HepG2 (cell line): ENCODE results near the gene PHLPP2. TPM values are rescaled to one million over a fixed set of nuclear protein-coding genes. Genes with fewer than 3 reads are reported as not detected.

Experiments used
- GPBP1L1 ChIP-seq: sonication (generic); formaldehyde crosslinking; IDR thresholded peaks from 2 replicates; pipeline ENCODE4 v1.5.0; 2020; ENCODE audit warnings: mild to moderate bottlenecking, missing genetic modification reagents
- KDM4B ChIP-seq: sonication (generic); formaldehyde crosslinking; IDR thresholded peaks from 2 replicates; pipeline ENCODE4 v1.4.0; 2020; ENCODE audit warnings: missing genetic modification reagents
- MLLT10 ChIP-seq: sonication (generic); formaldehyde crosslinking; IDR thresholded peaks from 2 replicates; pipeline ENCODE4 v1.4.0; 2020; ENCODE audit warnings: missing genetic modification reagents
- MTA1 ChIP-seq: sonication (generic); formaldehyde crosslinking; IDR thresholded peaks from 2 replicates; pipeline ENCODE4 v1.4.0; 2020; ENCODE audit warnings: missing genetic modification reagents, mild to moderate bottlenecking, borderline replicate concordance
- NFRKB ChIP-seq: fragments of 450-650 bp; IDR thresholded peaks from 2 replicates; pipeline ENCODE4 v1.6.1; 2017
- POLR2G ChIP-seq: fragments of 200-400 bp; formaldehyde crosslinking; IDR thresholded peaks from 2 replicates; pipeline ENCODE4 v1.6.1; 2018; ENCODE audit warnings: mild to moderate bottlenecking, low read depth, low read length, moderate library complexity
- RAD21 ChIP-seq: fragments of 450-650 bp; formaldehyde crosslinking; IDR thresholded peaks from 2 replicates; pipeline ENCODE4 v1.5.0; 2020; ENCODE audit warnings: mild to moderate bottlenecking
- RNF2 ChIP-seq: fragments of 450-650 bp; conservative IDR thresholded peaks from 2 replicates; pipeline ENCODE4 v1.6.1; 2016; ENCODE audit warnings: low read depth
- THAP8 ChIP-seq: sonication (generic); formaldehyde crosslinking; IDR thresholded peaks from 2 replicates; pipeline ENCODE4 v1.5.1; 2020; ENCODE audit warnings: missing genetic modification reagents, mild to moderate bottlenecking, borderline replicate concordance
- XRCC5 ChIP-seq: fragments of 200-400 bp; formaldehyde crosslinking; optimal IDR thresholded peaks from 2 replicates; pipeline ENCODE3; 2017; ENCODE audit warnings: mild to moderate bottlenecking, low read length
- ZIK1 ChIP-seq: sonication (generic); formaldehyde crosslinking; IDR thresholded peaks from 2 replicates; pipeline ENCODE4 v1.5.0; 2020; ENCODE audit warnings: mild to moderate bottlenecking, low read depth, missing genetic modification reagents, borderline replicate concordance
- ZKSCAN5 ChIP-seq: sonication (generic); formaldehyde crosslinking; IDR thresholded peaks from 2 replicates; pipeline ENCODE4 v1.5.1; 2020; ENCODE audit warnings: mild to moderate bottlenecking, missing genetic modification reagents
- ZMYM3 ChIP-seq: sonication (generic); formaldehyde crosslinking; IDR thresholded peaks from 2 replicates; pipeline ENCODE4 v1.5.1; 2020; ENCODE audit warnings: mild to moderate bottlenecking, missing genetic modification reagents
- ZMYM4 ChIP-seq: sonication (generic); formaldehyde crosslinking; IDR thresholded peaks from 2 replicates; pipeline ENCODE4 v1.8.1; 2023; ENCODE audit warnings: mild to moderate bottlenecking, missing genetic modification reagents
- ZNF446 ChIP-seq: sonication (generic); formaldehyde crosslinking; IDR thresholded peaks from 2 replicates; pipeline ENCODE4 v1.5.0; 2020; ENCODE audit warnings: mild to moderate bottlenecking, missing genetic modification reagents
- ZNF674 ChIP-seq: sonication (generic); formaldehyde crosslinking; IDR thresholded peaks from 2 replicates; pipeline ENCODE4 v1.5.0; 2020; ENCODE audit warnings: low read depth, mild to moderate bottlenecking, missing genetic modification reagents
- ZNF772 ChIP-seq: sonication (generic); formaldehyde crosslinking; IDR thresholded peaks from 2 replicates; pipeline ENCODE4 v1.5.0; 2020; ENCODE audit warnings: mild to moderate bottlenecking, missing genetic modification reagents
- ZSCAN21 ChIP-seq: sonication (generic); formaldehyde crosslinking; IDR thresholded peaks from 2 replicates; pipeline ENCODE4 v1.8.0; 2022; ENCODE audit warnings: mild to moderate bottlenecking, missing genetic modification reagents, moderate library complexity, borderline replicate concordance
- polyA plus RNA-seq, 8 experiments: library from polyadenylated mRNA; depleted of rRNA in 3 of 8; stranded (reverse) in 7 of 8; unstranded in 1 of 8; fragments of >200 nt; fragmentation: Illumina TruSeq in 4 of 8; extraction: Trizol in 4 of 8; gene quantifications; 2 replicates each; pipeline versions ENCODE4 v1.2.1 to v1.2.3, GENCODE V29; 2011 to 2016; ENCODE audit warnings: low read depth in 4 of 8, missing spikeins in 1 of 8, mixed read lengths in 1 of 8; ENCODE audit not compliant: insufficient read depth in 1 of 8
- total RNA-seq, 5 experiments: library from RNA; depleted of rRNA; stranded (reverse); fragments of >200 nt; fragmentation: Illumina TruSeq; extraction: Trizol; gene quantifications; 2 replicates each; pipeline ENCODE4 v1.2.3, GENCODE V29; 2016; ENCODE audit warnings: low read depth in 1 of 5
- TF ChIP-seq, protein P1 (sequence below): sonication (generic); formaldehyde crosslinking; IDR thresholded peaks from 2 replicates; pipeline ENCODE4 v1.4.0; 2020; ENCODE audit warnings: mild to moderate bottlenecking, missing genetic modification reagents
- TF ChIP-seq, protein P2 (sequence below): IDR thresholded peaks from 2 replicates; pipeline ENCODE4 v1.6.1; 2016; ENCODE audit warnings: missing compliant biosample characterization, missing genetic modification reagents, borderline replicate concordance

PHLPP2 gene
- total and polyA plus RNA-seq, 2 of the 13 experiments (the other 11 are each of a cell fraction or from before 2014, with no cell fraction given): 8.9 TPM

- TF ChIP-seq, protein P1, sequence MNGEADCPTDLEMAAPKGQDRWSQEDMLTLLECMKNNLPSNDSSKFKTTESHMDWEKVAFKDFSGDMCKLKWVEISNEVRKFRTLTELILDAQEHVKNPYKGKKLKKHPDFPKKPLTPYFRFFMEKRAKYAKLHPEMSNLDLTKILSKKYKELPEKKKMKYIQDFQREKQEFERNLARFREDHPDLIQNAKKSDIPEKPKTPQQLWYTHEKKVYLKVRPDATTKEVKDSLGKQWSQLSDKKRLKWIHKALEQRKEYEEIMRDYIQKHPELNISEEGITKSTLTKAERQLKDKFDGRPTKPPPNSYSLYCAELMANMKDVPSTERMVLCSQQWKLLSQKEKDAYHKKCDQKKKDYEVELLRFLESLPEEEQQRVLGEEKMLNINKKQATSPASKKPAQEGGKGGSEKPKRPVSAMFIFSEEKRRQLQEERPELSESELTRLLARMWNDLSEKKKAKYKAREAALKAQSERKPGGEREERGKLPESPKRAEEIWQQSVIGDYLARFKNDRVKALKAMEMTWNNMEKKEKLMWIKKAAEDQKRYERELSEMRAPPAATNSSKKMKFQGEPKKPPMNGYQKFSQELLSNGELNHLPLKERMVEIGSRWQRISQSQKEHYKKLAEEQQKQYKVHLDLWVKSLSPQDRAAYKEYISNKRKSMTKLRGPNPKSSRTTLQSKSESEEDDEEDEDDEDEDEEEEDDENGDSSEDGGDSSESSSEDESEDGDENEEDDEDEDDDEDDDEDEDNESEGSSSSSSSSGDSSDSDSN (CRISPR knock-in tag): peak; percentile 70; the same call in 1 of the 2 replicates
- TF ChIP-seq ZIK1 (CRISPR knock-in tag) (0 out of 2 replicates have a peak, but pooled peaks have one; percentile 32), ZMYM4 (CRISPR knock-in tag) (no peak), ZSCAN21 (CRISPR knock-in tag) (no peak; the same call in 1 of the 2 replicates), ZKSCAN5 (CRISPR knock-in tag) (no peak), THAP8 (CRISPR knock-in tag) (no peak), XRCC5 (peak; percentile 64), KDM4B (CRISPR knock-in tag) (no peak), MTA1 (CRISPR knock-in tag) (peak; percentile 65; the same call in 1 of the 2 replicates), ZNF772 (CRISPR knock-in tag) (no peak), RAD21 (CRISPR knock-in tag) (peak; percentile 50), POLR2G (peak; percentile 34; the same call in 1 of the 2 replicates), MLLT10 (CRISPR knock-in tag) (no peak), GPBP1L1 (no peak), ZNF446 (CRISPR knock-in tag) (no peak; the same call in 1 of the 2 replicates), NFRKB (no peak), RNF2 (peak; percentile 76), ZNF674 (no peak), ZMYM3 (CRISPR knock-in tag) (no peak)
- TF ChIP-seq, protein P2, sequence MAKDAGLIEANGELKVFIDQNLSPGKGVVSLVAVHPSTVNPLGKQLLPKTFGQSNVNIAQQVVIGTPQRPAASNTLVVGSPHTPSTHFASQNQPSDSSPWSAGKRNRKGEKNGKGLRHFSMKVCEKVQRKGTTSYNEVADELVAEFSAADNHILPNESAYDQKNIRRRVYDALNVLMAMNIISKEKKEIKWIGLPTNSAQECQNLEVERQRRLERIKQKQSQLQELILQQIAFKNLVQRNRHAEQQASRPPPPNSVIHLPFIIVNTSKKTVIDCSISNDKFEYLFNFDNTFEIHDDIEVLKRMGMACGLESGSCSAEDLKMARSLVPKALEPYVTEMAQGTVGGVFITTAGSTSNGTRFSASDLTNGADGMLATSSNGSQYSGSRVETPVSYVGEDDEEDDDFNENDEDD (CRISPR knock-in tag): peak; percentile 27; the same call in 1 of the 2 replicates
Measured at GRCh38 chr16:71723537-71724319, 773 bp downstream of the PHLPP2 start (continued).
